Caco-2 (cell line): ENCODE results near the gene PPT1. TPM values are rescaled to one million over a fixed set of nuclear protein-coding genes. Genes with fewer than 3 reads are reported as not detected.
A peak's percentile ranks its signal among the peaks of the same experiment; 100 is the strongest.

Source experiments
- BruUV-seq: library from RNA; stranded (reverse); fragments of 400-500 nt; replicated peaks from 2 replicates; lab custom pipeline; 2021; lab: Mats Ljungman, UMichigan
- CTCF ChIA-PET: fragments of 300-600 bp; sonication (Branson Sonifier 250); formaldehyde crosslinking; loops from one replicate; lab custom pipeline; 2022; ENCODE audit warnings: antibody characterized with exemption; lab: Charles Lee
- POLR2A ChIA-PET: fragments of 300-600 bp; sonication (Branson Sonifier 250); formaldehyde crosslinking; loops from one replicate; lab custom pipeline; 2022; ENCODE audit warnings: antibody characterized with exemption; lab: Charles Lee
- DNase-seq, 2 experiments: peaks; one replicate each; pipeline versions ENCODE4 v3.0.0 to v3.0.0-alpha.2; 2020 to 2022
- H3K27me3 ChIP-seq: replicated peaks from 2 replicates; pipeline ENCODE4 v1.6.0; 2011; ENCODE audit warnings: low read length; ENCODE audit not compliant: control insufficient read depth, insufficient read depth
- H3K36me3 ChIP-seq: 2 replicates; pipeline ENCODE4 v1.5.1; 2011; ENCODE audit warnings: low read length; ENCODE audit not compliant: control insufficient read depth, insufficient read depth
- H3K4me1 ChIP-seq: fragments of 250-450 bp; sonication (Bioruptor Pico); 2 replicates; pipeline ENCODE4 v1.5.1; 2020; ENCODE audit warnings: mild to moderate bottlenecking
- H3K4me3 ChIP-seq: 2 replicates; pipeline ENCODE4 v1.5.1; 2011; ENCODE audit warnings: low read depth, mild to moderate bottlenecking, control low read depth, low read length
- H3K9me3 ChIP-seq: fragments of 250-450 bp; sonication (Bioruptor Pico); 2 replicates; pipeline ENCODE4 v1.5.1; 2020; ENCODE audit warnings: mild to moderate bottlenecking, moderate library complexity
- H3K27ac Mint-ChIP-seq: one replicate; pipeline ENCODE4 v1.8.0; 2022; ENCODE audit warnings: mixed read lengths; ENCODE audit not compliant: unreplicated experiment
- H3K27me3 Mint-ChIP-seq: one replicate; pipeline ENCODE4 v1.8.0; 2022; ENCODE audit warnings: mixed read lengths; ENCODE audit not compliant: insufficient read depth, unreplicated experiment
- H3K36me3 Mint-ChIP-seq: one replicate; pipeline ENCODE4 v1.8.0; 2022; ENCODE audit warnings: mild to moderate bottlenecking, mixed read lengths; ENCODE audit not compliant: insufficient read depth, unreplicated experiment
- H3K4me1 Mint-ChIP-seq: one replicate; pipeline ENCODE4 v1.8.0; 2022; ENCODE audit warnings: low read depth, mixed read lengths; ENCODE audit not compliant: unreplicated experiment
- H3K4me3 Mint-ChIP-seq: one replicate; pipeline ENCODE4 v1.8.0; 2022; ENCODE audit warnings: mild to moderate bottlenecking, moderate library complexity, mixed read lengths; ENCODE audit not compliant: unreplicated experiment
- H3K9me3 Mint-ChIP-seq: one replicate; pipeline ENCODE4 v1.8.0; 2022; ENCODE audit warnings: mixed read lengths; ENCODE audit not compliant: unreplicated experiment
- CTCF ChIP-seq, 2 experiments: fragments of 200-600 bp in 1 of 2; IDR thresholded peaks; 1 replicate in 1 of 2; 2 replicates in 1 of 2; pipeline versions ENCODE4 v1.5.1 to v1.8.0; 2011 to 2022; ENCODE audit warnings: antibody characterized with exemption in 1 of 2, control low read depth in 1 of 2, inconsistent platforms in 1 of 2, low read depth in 1 of 2, low read length in 1 of 2, mild to moderate bottlenecking in 1 of 2, moderate library complexity in 1 of 2; ENCODE audit not compliant: insufficient read depth in 1 of 2, severe bottlenecking in 1 of 2, unreplicated experiment in 1 of 2
- intact Hi-C: fragments of 100-400 bp; cut with micrococcal nuclease; formaldehyde crosslinking; loops from one replicate; pipeline ENCODE4 v1.10.0; 2022; ENCODE audit not compliant: unreplicated experiment
- total RNA-seq: library from RNA; stranded (reverse); gene quantifications from 2 replicates; pipeline ENCODE4 v1.2.3, GENCODE V29; 2022

The PPT1 gene
- total RNA-seq, 1 experiment from 2014 or later = 144 TPM

GRCh38 chr1:40056519-40057309 is 40.3 kb downstream of the PPT1 start:
- Mint-ChIP-seq H3K36me3 (peaks cover 5% of the 10 kb centered on the region), H3K9me3 (no peaks in the 10 kb centered on the region), H3K4me3 (no peak overlapping the region), H3K27me3 (no peaks in the 10 kb centered on the region), H3K4me1 (peaks cover 7% of the 10 kb centered on the region), H3K27ac (no peak overlapping the region)
- no TSS peak for BruUV-seq
- no peaks in the 10 kb centered on the region for H3K36me3 ChIP-seq
- POLR2A ChIA-PET = no interaction called here
- CTCF ChIA-PET = no interaction called here
- no peak for TF ChIP-seq CTCF (IDR thresholded peaks at IDR 0.05; ENCODE audit: insufficient read depth in 1 of 2, low read depth in 1 of 2, low read length in 1 of 2, severe bottlenecking in 1 of 2, unreplicated experiment in 1 of 2)
- no peaks in the 10 kb centered on the region for H3K27me3 ChIP-seq
- intact Hi-C loops = no loop called here
- no peak for DNase-seq
- H3K4me1 ChIP-seq = peaks cover 11% of the 10 kb centered on the region; the same call in 1 of the 2 replicates
- H3K9me3 ChIP-seq = no peaks in the 10 kb centered on the region
- H3K4me3 ChIP-seq = no peak overlapping the region

- Mint-ChIP-seq H3K4me3 (no peak overlapping the region), H3K9me3 (no peaks in the 10 kb centered on the region), H3K27ac (no peak overlapping the region), H3K27me3 (no peaks in the 10 kb centered on the region), H3K4me1 (peaks cover 7% of the 10 kb centered on the region), H3K36me3 (peaks cover 18% of the 10 kb centered on the region)
- no peaks in the 10 kb centered on the region for H3K36me3 ChIP-seq
- no peak for TF ChIP-seq CTCF (IDR thresholded peaks at IDR 0.05; ENCODE audit: insufficient read depth in 1 of 2, low read depth in 1 of 2, low read length in 1 of 2, severe bottlenecking in 1 of 2, unreplicated experiment in 1 of 2)
- BruUV-seq = no TSS peak
- peaks cover 10% of the 10 kb centered on the region; the same call in 1 of the 2 replicates for H3K4me1 ChIP-seq
- CTCF ChIA-PET = no interaction called here
- H3K4me3 ChIP-seq = no peak overlapping the region
- no peak for DNase-seq
- H3K27me3 ChIP-seq = no peaks in the 10 kb centered on the region
- POLR2A ChIA-PET = no interaction called here
- intact Hi-C loops = no loop called here
- H3K9me3 ChIP-seq = no peaks in the 10 kb centered on the region
Observed at GRCh38 chr1:40053138-40053887, 43.7 kb downstream of the PPT1 start.

DNA sequence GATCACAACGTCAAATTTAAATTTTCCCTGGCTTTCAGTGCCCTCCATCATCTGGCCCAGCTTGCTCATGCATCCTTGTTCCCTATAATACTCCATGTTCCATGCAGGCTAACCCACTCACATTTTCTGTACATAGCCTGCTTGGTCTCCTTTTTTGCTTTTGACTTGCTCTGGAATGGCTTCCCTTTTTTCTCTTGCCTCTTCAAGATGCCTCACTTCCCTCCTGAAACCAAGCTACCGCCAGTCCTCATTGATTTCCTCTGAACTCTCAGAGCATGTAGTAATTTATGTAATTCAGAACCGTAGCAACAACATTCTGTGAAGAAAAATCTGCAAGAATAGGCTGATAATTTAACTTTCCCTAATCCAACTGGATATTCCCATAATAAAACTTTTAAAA is 46.2 kb downstream of the PPT1 start:
- Mint-ChIP-seq H3K27ac (peak overlapping the region; percentile 10), H3K9me3 (no peaks in the 10 kb centered on the region), H3K27me3 (no peaks in the 10 kb centered on the region), H3K4me1 (no peaks in the 10 kb centered on the region), H3K36me3 (peaks cover 20% of the 10 kb centered on the region), H3K4me3 (no peak overlapping the region)
- POLR2A ChIA-PET = interaction anchor here (0.5 kb wide), 1 partner anchor 220 kb away, joined by 13 read pairs; no protein-coding TSS in a partner anchor
- CTCF ChIA-PET = no interaction called here
- DNase-seq = no peak
- TF ChIP-seq CTCF (IDR thresholded peaks at IDR 0.05; ENCODE audit: insufficient read depth in 1 of 2, low read depth in 1 of 2, low read length in 1 of 2, severe bottlenecking in 1 of 2, unreplicated experiment in 1 of 2) = no peak
- Histone ChIP-seq H3K27me3 (no peaks in the 10 kb centered on the region), H3K36me3 (no peaks in the 10 kb centered on the region), H3K4me3 (no peak overlapping the region), H3K4me1 (no peaks in the 10 kb centered on the region), H3K9me3 (no peaks in the 10 kb centered on the region)
- BruUV-seq = no TSS peak
- intact Hi-C loops = no loop called here
